Measurements from ENCODE around the gene RFX7.

Gene RFX7

DNA sequence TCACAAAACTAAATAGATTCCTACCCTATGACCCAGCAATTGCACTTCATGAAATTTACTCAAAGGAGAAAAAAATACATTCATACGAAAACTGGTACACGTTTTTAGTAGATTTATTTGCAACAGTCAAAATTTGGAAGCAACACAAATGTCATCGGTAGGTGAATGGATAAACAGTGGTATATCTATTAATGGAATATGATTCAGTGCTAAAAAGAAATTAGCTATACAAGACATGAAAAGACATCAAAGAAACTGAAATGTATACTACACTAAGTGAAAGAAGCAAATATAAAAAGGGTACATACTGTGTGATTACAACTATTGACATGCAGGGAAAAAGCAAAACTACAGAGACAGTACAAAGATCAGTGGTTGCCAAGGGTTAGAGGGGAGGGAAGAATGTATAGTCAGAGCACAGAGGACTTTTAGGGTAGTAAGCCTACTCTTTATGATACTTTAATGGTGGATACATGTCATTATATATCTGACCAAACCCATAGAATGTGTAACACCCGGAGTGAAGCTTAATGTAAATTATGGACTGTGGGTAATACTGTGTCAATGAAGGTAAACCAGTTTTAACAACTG, 31.6 kb downstream of the RFX7 start:
- TF ChIP-seq SIN3A (IDR thresholded peaks at IDR 0.05; ENCODE audit: borderline replicate concordance, insufficient read depth, low read length), result no peak

DNA sequence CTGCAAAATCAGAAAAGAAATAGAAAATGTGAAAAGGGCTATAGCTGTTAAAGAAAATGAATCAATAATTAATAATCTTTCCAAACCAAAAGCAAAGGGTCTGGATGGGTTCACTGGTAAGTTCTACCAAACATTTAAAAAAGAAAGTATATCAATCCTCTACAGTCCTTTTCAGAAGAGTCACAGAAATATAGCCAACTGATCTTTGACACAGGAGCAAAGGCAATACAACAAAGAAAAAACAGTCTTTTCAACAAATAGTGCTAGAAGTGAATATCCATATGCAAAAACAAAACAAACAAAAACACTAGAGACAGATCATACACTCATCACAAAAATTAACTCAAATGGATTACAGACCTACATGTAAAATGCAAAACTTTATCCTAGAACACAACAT, 32.6 kb downstream of the RFX7 start:
- TF ChIP-seq FOXP2 (optimal IDR thresholded peaks at IDR 0.05; ENCODE audit: borderline replicate concordance, extremely low read depth, extremely low read length, insufficient read depth) (no peak), SIN3A (IDR thresholded peaks at IDR 0.05; ENCODE audit: borderline replicate concordance, insufficient read depth, low read length) (no peak), TAF1 (IDR thresholded peaks at IDR 0.05; ENCODE audit: borderline replicate concordance, insufficient read depth, low read length) (no peak), POLR2AphosphoS5 (IDR thresholded peaks at IDR 0.05; ENCODE audit: low read depth, low read length) (no peak)
- TF ChIP-seq, protein P1, sequence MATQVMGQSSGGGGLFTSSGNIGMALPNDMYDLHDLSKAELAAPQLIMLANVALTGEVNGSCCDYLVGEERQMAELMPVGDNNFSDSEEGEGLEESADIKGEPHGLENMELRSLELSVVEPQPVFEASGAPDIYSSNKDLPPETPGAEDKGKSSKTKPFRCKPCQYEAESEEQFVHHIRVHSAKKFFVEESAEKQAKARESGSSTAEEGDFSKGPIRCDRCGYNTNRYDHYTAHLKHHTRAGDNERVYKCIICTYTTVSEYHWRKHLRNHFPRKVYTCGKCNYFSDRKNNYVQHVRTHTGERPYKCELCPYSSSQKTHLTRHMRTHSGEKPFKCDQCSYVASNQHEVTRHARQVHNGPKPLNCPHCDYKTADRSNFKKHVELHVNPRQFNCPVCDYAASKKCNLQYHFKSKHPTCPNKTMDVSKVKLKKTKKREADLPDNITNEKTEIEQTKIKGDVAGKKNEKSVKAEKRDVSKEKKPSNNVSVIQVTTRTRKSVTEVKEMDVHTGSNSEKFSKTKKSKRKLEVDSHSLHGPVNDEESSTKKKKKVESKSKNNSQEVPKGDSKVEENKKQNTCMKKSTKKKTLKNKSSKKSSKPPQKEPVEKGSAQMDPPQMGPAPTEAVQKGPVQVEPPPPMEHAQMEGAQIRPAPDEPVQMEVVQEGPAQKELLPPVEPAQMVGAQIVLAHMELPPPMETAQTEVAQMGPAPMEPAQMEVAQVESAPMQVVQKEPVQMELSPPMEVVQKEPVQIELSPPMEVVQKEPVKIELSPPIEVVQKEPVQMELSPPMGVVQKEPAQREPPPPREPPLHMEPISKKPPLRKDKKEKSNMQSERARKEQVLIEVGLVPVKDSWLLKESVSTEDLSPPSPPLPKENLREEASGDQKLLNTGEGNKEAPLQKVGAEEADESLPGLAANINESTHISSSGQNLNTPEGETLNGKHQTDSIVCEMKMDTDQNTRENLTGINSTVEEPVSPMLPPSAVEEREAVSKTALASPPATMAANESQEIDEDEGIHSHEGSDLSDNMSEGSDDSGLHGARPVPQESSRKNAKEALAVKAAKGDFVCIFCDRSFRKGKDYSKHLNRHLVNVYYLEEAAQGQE (IDR thresholded peaks at IDR 0.05; ENCODE audit: insufficient read depth in 1 of 2, low read depth in 2 of 2, low read length in 2 of 2), result no peak

DNA sequence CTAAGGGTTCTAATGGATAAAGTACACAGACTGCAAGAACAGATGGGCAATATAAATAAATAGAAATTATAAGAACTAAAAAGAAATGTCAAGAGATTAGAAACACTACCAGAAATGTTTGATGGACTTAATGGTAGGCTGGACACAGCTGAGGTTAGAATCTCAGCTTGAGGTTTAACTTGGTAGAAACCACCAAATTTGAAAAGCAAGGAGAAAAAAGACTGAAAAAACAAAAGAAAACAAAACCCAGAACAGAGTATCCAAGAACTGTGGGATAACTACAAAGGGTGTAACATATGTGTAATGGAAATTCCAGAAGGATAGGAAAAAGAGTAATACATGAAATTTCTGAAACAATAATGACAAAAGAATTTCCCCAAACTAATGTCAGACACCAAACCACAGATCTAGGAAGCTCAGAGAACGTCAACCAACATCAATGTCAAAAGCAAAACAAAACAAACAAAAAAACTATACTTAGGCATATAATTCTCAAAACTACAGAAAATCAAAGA, 35.0 kb downstream of the RFX7 start:
- TF ChIP-seq FOXP2 (optimal IDR thresholded peaks at IDR 0.05; ENCODE audit: borderline replicate concordance, extremely low read depth, extremely low read length, insufficient read depth) (no peak), SIN3A (IDR thresholded peaks at IDR 0.05; ENCODE audit: borderline replicate concordance, insufficient read depth, low read length) (no peak), POLR2AphosphoS5 (IDR thresholded peaks at IDR 0.05; ENCODE audit: low read depth, low read length) (no peak), TAF1 (IDR thresholded peaks at IDR 0.05; ENCODE audit: borderline replicate concordance, insufficient read depth, low read length) (no peak)
- TF ChIP-seq, protein P1 (IDR thresholded peaks at IDR 0.05; ENCODE audit: insufficient read depth in 1 of 2, low read depth in 2 of 2, low read length in 2 of 2), result no peak

DNA sequence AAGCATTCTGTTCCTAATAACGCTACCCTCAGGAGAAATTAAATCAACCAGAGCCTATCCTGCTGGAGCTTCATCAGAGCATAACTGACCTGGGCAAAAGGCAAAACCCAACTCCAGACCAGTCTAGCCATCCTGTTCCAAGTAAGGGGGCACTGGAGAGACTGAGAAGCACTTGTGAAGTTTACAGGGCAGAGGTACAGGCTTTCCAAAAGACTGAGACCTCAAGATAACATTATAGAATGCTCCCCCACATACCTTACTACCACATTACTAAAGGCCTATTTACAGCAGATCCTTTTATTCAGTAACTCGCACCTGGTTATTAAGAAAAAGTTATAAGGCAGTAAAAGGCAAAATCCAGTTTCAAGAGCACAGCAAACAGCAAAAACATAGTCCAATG, 35.5 kb downstream of the RFX7 start:
- TF ChIP-seq POLR2AphosphoS5 (IDR thresholded peaks at IDR 0.05; ENCODE audit: low read depth, low read length), result no peak
- no peak for TF ChIP-seq SIN3A (IDR thresholded peaks at IDR 0.05; ENCODE audit: borderline replicate concordance, insufficient read depth, low read length)
- TF ChIP-seq, protein P1 (IDR thresholded peaks at IDR 0.05; ENCODE audit: insufficient read depth in 1 of 2, low read depth in 2 of 2, low read length in 2 of 2), result no peak
- TF ChIP-seq TAF1 (IDR thresholded peaks at IDR 0.05; ENCODE audit: borderline replicate concordance, insufficient read depth, low read length), result no peak
- TF ChIP-seq FOXP2 (optimal IDR thresholded peaks at IDR 0.05; ENCODE audit: borderline replicate concordance, extremely low read depth, extremely low read length, insufficient read depth), result no peak

DNA sequence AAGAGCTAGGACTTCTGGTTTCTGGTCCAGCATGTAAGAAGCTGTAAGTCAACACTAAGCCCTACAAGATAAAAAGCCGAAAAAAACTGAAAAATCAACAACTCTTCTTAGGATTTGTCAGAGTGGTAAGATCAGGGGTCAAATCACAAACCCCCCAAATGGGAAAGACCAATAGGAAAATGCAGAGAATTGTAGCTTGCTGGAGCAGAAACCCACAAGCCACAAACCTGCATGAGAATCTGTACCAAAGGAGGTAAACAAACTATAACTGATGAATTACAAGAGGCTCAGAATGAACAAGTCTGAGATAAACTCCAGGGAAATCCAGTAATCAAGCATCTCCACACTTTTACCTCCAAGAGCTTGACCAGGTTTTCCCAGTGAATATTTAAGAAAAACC, 36.0 kb downstream of the RFX7 start:
- TF ChIP-seq SIN3A (IDR thresholded peaks at IDR 0.05; ENCODE audit: borderline replicate concordance, insufficient read depth, low read length) (no peak), FOXP2 (optimal IDR thresholded peaks at IDR 0.05; ENCODE audit: borderline replicate concordance, extremely low read depth, extremely low read length, insufficient read depth) (no peak), POLR2AphosphoS5 (IDR thresholded peaks at IDR 0.05; ENCODE audit: low read depth, low read length) (no peak), TAF1 (IDR thresholded peaks at IDR 0.05; ENCODE audit: borderline replicate concordance, insufficient read depth, low read length) (no peak)
- TF ChIP-seq, protein P1 (IDR thresholded peaks at IDR 0.05; ENCODE audit: insufficient read depth in 1 of 2, low read depth in 2 of 2, low read length in 2 of 2), result no peak
